Endodermal cell (in vitro differentiated cells): ENCODE results near the gene TM4SF18. TPM values are rescaled to one million over a fixed set of nuclear protein-coding genes. Genes with fewer than 3 reads are reported as not detected.

Experiments
- DNase-seq: peaks from one replicate; pipeline ENCODE4 v3.0.0-alpha.2; 2017
- H3K27ac ChIP-seq: 2 replicates; pipeline ENCODE4 v1.5.1; 2013; ENCODE audit warnings: mild to moderate bottlenecking, low read depth, low read length, moderate library complexity
- H3K27me3 ChIP-seq: 2 replicates; pipeline ENCODE4 v1.6.1; 2013; ENCODE audit warnings: mild to moderate bottlenecking, low read length, moderate library complexity; ENCODE audit not compliant: insufficient read depth, control insufficient read depth, poor library complexity, severe bottlenecking
- H3K36me3 ChIP-seq: 2 replicates; pipeline ENCODE4 v1.7.0; 2013; ENCODE audit warnings: mild to moderate bottlenecking, low read length, moderate library complexity; ENCODE audit not compliant: control insufficient read depth, insufficient read depth
- H3K4me1 ChIP-seq: one replicate; pipeline ENCODE4 v1.7.0; 2013; ENCODE audit warnings: low read length; ENCODE audit not compliant: control insufficient read depth, insufficient read depth
- H3K4me3 ChIP-seq: 2 replicates; pipeline ENCODE4 v1.5.1; 2013; ENCODE audit warnings: mild to moderate bottlenecking, low read length, moderate library complexity
- H3K9ac ChIP-seq: 2 replicates; pipeline ENCODE4 v1.6.1; 2013; ENCODE audit warnings: mild to moderate bottlenecking, low read length, moderate library complexity; ENCODE audit not compliant: poor library complexity, severe bottlenecking; ENCODE audit errors: extremely low read depth
- H3K9me3 ChIP-seq: 2 replicates; pipeline ENCODE4 v1.6.1; 2013; ENCODE audit warnings: mild to moderate bottlenecking, low read length, moderate library complexity; ENCODE audit not compliant: control insufficient read depth
- H3K27ac Mint-ChIP-seq: 2 replicates; pipeline ENCODE4 v1.8.0; 2020; ENCODE audit warnings: mixed read lengths
- H3K27me3 Mint-ChIP-seq: 2 replicates; pipeline ENCODE4 v1.8.0; 2021; ENCODE audit warnings: mild to moderate bottlenecking, mixed read lengths; ENCODE audit not compliant: insufficient read depth
- H3K36me3 Mint-ChIP-seq: 2 replicates; pipeline ENCODE4 v1.8.0; 2020; ENCODE audit warnings: low read depth, mixed read lengths
- H3K4me1 Mint-ChIP-seq: 2 replicates; pipeline ENCODE4 v1.8.0; 2020; ENCODE audit warnings: mixed read lengths
- H3K4me3 Mint-ChIP-seq: 2 replicates; pipeline ENCODE4 v1.8.0; 2020; ENCODE audit warnings: mild to moderate bottlenecking, moderate library complexity, mixed read lengths
- H3K9me3 Mint-ChIP-seq: 2 replicates; pipeline ENCODE4 v1.8.0; 2020; ENCODE audit warnings: mild to moderate bottlenecking, mixed read lengths
- CTCF ChIP-seq: fragments of 200-600 bp; sonication (generic); conservative IDR thresholded peaks from 2 replicates; pipeline ENCODE4 v1.5.0; 2021; ENCODE audit warnings: antibody characterized with exemption, mild to moderate bottlenecking
- WGBS, 2 experiments: methylation state at CpG; one replicate each; pipeline versions ENCODE4 v1.1.5 to v1.1.7; 2013; ENCODE audit warnings: missing lambda C conversion rate in 2 of 2, mixed read lengths in 1 of 2; ENCODE audit not compliant: insufficient coverage in 1 of 2, insufficient read length in 1 of 2; 5-methylcytosine and 5-hydroxymethylcytosine counted together
- total RNA-seq, 2 donors: library from RNA; stranded (reverse); fragmentation: NEBNext Ultra II Directional in 1 of 2; extraction: Animal tissue kit (Norgen Biotek cat#: 25700) in 1 of 2; gene quantifications; 2 replicates in 1 of 2; 3 replicates in 1 of 2; pipeline ENCODE4 v1.2.1, GENCODE V29; 2021

Gene TM4SF18
- total RNA-seq, 2 donors from 2014 or later, result 0.58 to 0.62 TPM

GRCh38 chr3:149315694-149316093 is 17.7 kb downstream of the TM4SF18 start:
- peaks cover 4% of the 10 kb centered on the region for H3K9me3 ChIP-seq
- Mint-ChIP-seq H3K27me3 (peaks cover 2% of the 10 kb centered on the region), H3K27ac (no peak overlapping the region), H3K9me3 (peaks cover 8% of the 10 kb centered on the region), H3K36me3 (no peaks in the 10 kb centered on the region), H3K4me3 (no peak overlapping the region), H3K4me1 (peaks cover 3% of the 10 kb centered on the region)
- DNase-seq, result no peak
- H3K36me3 ChIP-seq, result no peaks in the 10 kb centered on the region
- no peaks in the 10 kb centered on the region for H3K27me3 ChIP-seq
- no peak overlapping the region for H3K27ac ChIP-seq
- 89 to 100% methylated on average over 1 to 3 of the region's 3 CpGs for WGBS, 2 experiments
- no peaks in the 10 kb centered on the region for H3K4me1 ChIP-seq
- no peak overlapping the region for H3K4me3 ChIP-seq
- no peak for TF ChIP-seq CTCF
- no peak overlapping the region for H3K9ac ChIP-seq

GRCh38 chr3:149314807-149315578 is 18.4 kb downstream of the TM4SF18 start:
- WGBS, 2 experiments, result 84 to 88% methylated on average over 4 to 7 of the region's 7 CpGs
- no peaks in the 10 kb centered on the region for H3K4me1 ChIP-seq
- TF ChIP-seq CTCF, result no peak
- Mint-ChIP-seq H3K4me3 (no peak overlapping the region), H3K4me1 (peaks cover 6% of the 10 kb centered on the region), H3K27me3 (peaks cover 2% of the 10 kb centered on the region), H3K36me3 (peaks cover 1% of the 10 kb centered on the region), H3K27ac (no peak overlapping the region), H3K9me3 (peaks cover 10% of the 10 kb centered on the region)
- no peak overlapping the region for H3K4me3 ChIP-seq
- H3K27ac ChIP-seq, result no peak overlapping the region
- H3K9ac ChIP-seq, result no peak overlapping the region
- no peaks in the 10 kb centered on the region for H3K36me3 ChIP-seq
- no peaks in the 10 kb centered on the region for H3K27me3 ChIP-seq
- H3K9me3 ChIP-seq, result peaks cover 8% of the 10 kb centered on the region
- no peak for DNase-seq

- no peak for DNase-seq
- TF ChIP-seq CTCF, result no peak
- Mint-ChIP-seq H3K4me3 (no peak overlapping the region), H3K9me3 (peaks cover 12% of the 10 kb centered on the region), H3K27ac (no peak overlapping the region), H3K27me3 (peaks cover 2% of the 10 kb centered on the region), H3K4me1 (peaks cover 6% of the 10 kb centered on the region), H3K36me3 (peaks cover 1% of the 10 kb centered on the region)
- H3K4me3 ChIP-seq, result no peak overlapping the region
- H3K9ac ChIP-seq, result no peak overlapping the region
- H3K27me3 ChIP-seq, result no peaks in the 10 kb centered on the region
- H3K9me3 ChIP-seq, result peaks cover 20% of the 10 kb centered on the region
- no peaks in the 10 kb centered on the region for H3K36me3 ChIP-seq
- no peaks in the 10 kb centered on the region for H3K4me1 ChIP-seq
- WGBS, 2 experiments, result 97% methylated on average over 1 of the region's 1 CpG; no CpG with 5 or more reads in 1 of the 2 experiments
- no peak overlapping the region for H3K27ac ChIP-seq
Observed at GRCh38 chr3:149313542-149313941, 19.9 kb downstream of the TM4SF18 start.
